Activated CD4-positive, alpha-beta T cell treated with anti-CD3 and anti-CD28 coated beads for 1 hour (primary cell): ENCODE data around the gene KLHL2.

Source experiments
- DNase-seq: peaks from one replicate; pipeline ENCODE4 v3.0.0-alpha.2; 2020

The KLHL2 gene

GRCh38 chr4:165293927-165294649 lies 86.7 kb downstream of the KLHL2 start:
- no peak for DNase-seq

- no peak for DNase-seq
Observed at GRCh38 chr4:165294907-165295306, 87.5 kb downstream of the KLHL2 start.

- no peak for DNase-seq
Observed at GRCh38 chr4:165297626-165298025, 90.3 kb downstream of the KLHL2 start.

GRCh38 chr4:165299399-165300060 lies 92.2 kb downstream of the KLHL2 start:
- DNase-seq: no peak

- no peak for DNase-seq
Observed at GRCh38 chr4:165301833-165302232, 94.5 kb downstream of the KLHL2 start.

- no peak for DNase-seq
Observed at GRCh38 chr4:165302658-165303057, 95.3 kb downstream of the KLHL2 start.

- DNase-seq: no peak
Observed at GRCh38 chr4:165308166-165308565, 100.8 kb downstream of the KLHL2 start.

- no peak for DNase-seq
Observed at GRCh38 chr4:165308606-165309005, 101.2 kb downstream of the KLHL2 start.

- no peak for DNase-seq
Observed at GRCh38 chr4:165309456-165309855, 102.1 kb downstream of the KLHL2 start.

GRCh38 chr4:165312506-165312905 lies 105.1 kb downstream of the KLHL2 start:
- no peak for DNase-seq

- no peak for DNase-seq
Observed at GRCh38 chr4:165319030-165319429, 111.7 kb downstream of the KLHL2 start.

GRCh38 chr4:165319509-165319908 lies 112.1 kb downstream of the KLHL2 start:
- DNase-seq: no peak

- no peak for DNase-seq
Observed at GRCh38 chr4:165324236-165324917, 117.0 kb downstream of the KLHL2 start.

- DNase-seq: no peak
Observed at GRCh38 chr4:165324918-165325304, 117.5 kb downstream of the KLHL2 start.

- no peak for DNase-seq
Observed at GRCh38 chr4:165325732-165326512, 118.6 kb downstream of the KLHL2 start.

- DNase-seq: no peak
Observed at GRCh38 chr4:165326831-165327210, 119.5 kb downstream of the KLHL2 start.

GRCh38 chr4:165327211-165328100 lies 120.1 kb downstream of the KLHL2 start, which contains the start of gene MSMO1:
TSS of gene MSMO1 (plus strand) at chr4:165327669. CDS start at chr4:165333371, 5,702 bp downstream.
- DNase-seq: peak; percentile 97

GRCh38 chr4:165328101-165328425 lies 120.7 kb downstream of the KLHL2 start:
- no peak for DNase-seq

GRCh38 chr4:165328708-165329107 lies 121.3 kb downstream of the KLHL2 start:
- DNase-seq: no peak

GRCh38 chr4:165330071-165330470 lies 122.7 kb downstream of the KLHL2 start:
- no peak for DNase-seq

GRCh38 chr4:165330666-165331065 lies 123.3 kb downstream of the KLHL2 start:
- DNase-seq: no peak

GRCh38 chr4:165331359-165331758 lies 124.0 kb downstream of the KLHL2 start:
- no peak for DNase-seq
